H9 (cell line): ENCODE results near the gene LMTK3. TPM values are rescaled to one million over a fixed set of nuclear protein-coding genes. Genes with fewer than 3 reads are reported as not detected.

Experiments
- DNase-seq: peaks from one replicate; pipeline ENCODE4 v3.0.0-alpha.2; 2017
- H2AFZ ChIP-seq: one replicate; pipeline ENCODE4 v1.6.1; 2013; ENCODE audit warnings: mild to moderate bottlenecking, low read length, control low read depth, moderate library complexity
- H2AK5ac ChIP-seq: 2 replicates; pipeline ENCODE4 v1.6.1; 2013; ENCODE audit warnings: low read length, control low read depth, mixed read lengths; ENCODE audit not compliant: insufficient read length
- H2BK120ac ChIP-seq: one replicate; pipeline ENCODE4 v1.6.1; 2013; ENCODE audit warnings: low read depth, mild to moderate bottlenecking, low read length, control low read depth, inconsistent platforms; ENCODE audit not compliant: poor library complexity, severe bottlenecking
- H2BK12ac ChIP-seq: 2 replicates; pipeline ENCODE4 v1.6.1; 2013; ENCODE audit warnings: low read length, control low read depth, mixed read lengths, low read depth; ENCODE audit not compliant: insufficient read length
- H2BK15ac ChIP-seq: 2 replicates; pipeline ENCODE4 v1.6.1; 2013; ENCODE audit warnings: low read depth, low read length, control low read depth
- H2BK20ac ChIP-seq: one replicate; pipeline ENCODE4 v1.6.1; 2013; ENCODE audit warnings: low read depth, mild to moderate bottlenecking, low read length, control low read depth, inconsistent platforms; ENCODE audit not compliant: poor library complexity, severe bottlenecking
- H2BK5ac ChIP-seq: 2 replicates; pipeline ENCODE4 v1.6.1; 2013; ENCODE audit warnings: low read length, control low read depth, mixed read lengths; ENCODE audit not compliant: insufficient read length
- H3K14ac ChIP-seq: 2 replicates; pipeline ENCODE4 v1.6.1; 2013; ENCODE audit warnings: low read length, control low read depth; ENCODE audit not compliant: insufficient read depth
- H3K18ac ChIP-seq: 2 replicates; pipeline ENCODE4 v1.6.1; 2013; ENCODE audit warnings: low read depth, mild to moderate bottlenecking, mixed read lengths, low read length, control low read depth; ENCODE audit not compliant: insufficient read length
- H3K23ac ChIP-seq: 2 replicates; pipeline ENCODE4 v1.6.1; 2013; ENCODE audit warnings: low read length, control low read depth, mixed read lengths, low read depth; ENCODE audit not compliant: insufficient read length
- H3K23me2 ChIP-seq: 2 replicates; pipeline ENCODE4 v1.6.1; 2013; ENCODE audit warnings: low read depth, mild to moderate bottlenecking, mixed read lengths, low read length, control low read depth; ENCODE audit not compliant: insufficient read length, poor library complexity, severe bottlenecking
- H3K27ac ChIP-seq: 2 replicates; pipeline ENCODE4 v1.5.1; 2013; ENCODE audit warnings: low read length, control low read depth, mixed read lengths, low read depth; ENCODE audit not compliant: insufficient read length
- H3K27me3 ChIP-seq: 2 replicates; pipeline ENCODE4 v1.6.1; 2013; ENCODE audit warnings: low read length, control low read depth, inconsistent platforms; ENCODE audit not compliant: insufficient read depth
- H3K4ac ChIP-seq: 2 replicates; pipeline ENCODE4 v1.6.1; 2013; ENCODE audit warnings: low read depth, mild to moderate bottlenecking, control low read depth, inconsistent platforms, low read length, moderate library complexity
- H3K4me1 ChIP-seq: 2 replicates; pipeline ENCODE4 v1.6.1; 2013; ENCODE audit warnings: low read length, control low read depth, inconsistent platforms; ENCODE audit not compliant: insufficient read depth
- H3K4me2 ChIP-seq: 2 replicates; pipeline ENCODE4 v1.6.1; 2013; ENCODE audit warnings: low read length, control low read depth, mixed read lengths; ENCODE audit not compliant: insufficient read length, insufficient read depth
- H3K56ac ChIP-seq: 2 replicates; pipeline ENCODE4 v1.6.1; 2013; ENCODE audit warnings: low read depth, mild to moderate bottlenecking, mixed read lengths, low read length, control low read depth; ENCODE audit not compliant: insufficient read length
- H3K79me1 ChIP-seq: 2 replicates; pipeline ENCODE4 v1.6.1; 2013; ENCODE audit warnings: low read depth, mild to moderate bottlenecking, moderate library complexity, low read length, control low read depth, inconsistent platforms; ENCODE audit not compliant: insufficient read depth, poor library complexity, severe bottlenecking
- H3K79me2 ChIP-seq: 2 replicates; pipeline ENCODE4 v1.6.1; 2013; ENCODE audit warnings: low read length, control low read depth, inconsistent platforms; ENCODE audit not compliant: insufficient read depth
- H3K9ac ChIP-seq: 2 replicates; pipeline ENCODE4 v1.6.1; 2013; ENCODE audit warnings: low read length, control low read depth, mixed read lengths; ENCODE audit not compliant: insufficient read length; ENCODE audit errors: extremely low read depth
- H3K9me3 ChIP-seq: one replicate; pipeline ENCODE4 v1.6.1; 2013; ENCODE audit warnings: low read depth, low read length, inconsistent platforms; ENCODE audit not compliant: control insufficient read depth
- H3T11ph ChIP-seq: one replicate; pipeline ENCODE4 v1.6.1; 2013; ENCODE audit warnings: mild to moderate bottlenecking, low read length, control low read depth, inconsistent platforms
- H4K20me1 ChIP-seq: one replicate; pipeline ENCODE4 v1.6.1; 2013; ENCODE audit not compliant: control insufficient read depth, insufficient read length, insufficient read depth
- H4K5ac ChIP-seq: 2 replicates; pipeline ENCODE4 v1.6.1; 2013; ENCODE audit warnings: low read depth, mild to moderate bottlenecking, mixed read lengths, low read length, control low read depth; ENCODE audit not compliant: insufficient read length
- H4K8ac ChIP-seq: replicated peaks from 2 replicates; pipeline ENCODE4 v1.6.1; 2013; ENCODE audit warnings: low read length, control low read depth, mixed read lengths, low read depth; ENCODE audit not compliant: insufficient read length
- H4K91ac ChIP-seq: 2 replicates; pipeline ENCODE4 v1.6.1; 2013; ENCODE audit warnings: low read depth, mild to moderate bottlenecking, moderate library complexity, mixed read lengths, low read length, control low read depth; ENCODE audit not compliant: insufficient read length
- H3K27ac Mint-ChIP-seq, 3 experiments: 2 replicates in 2 of 3; 3 replicates in 1 of 3; pipeline ENCODE4 v1.8.0; 2020 to 2021; ENCODE audit warnings: mixed read lengths in 3 of 3, mild to moderate bottlenecking in 1 of 3, moderate library complexity in 1 of 3
- H3K27me3 Mint-ChIP-seq: 2 replicates; pipeline ENCODE4 v1.8.0; 2021; ENCODE audit warnings: low read depth, mild to moderate bottlenecking, moderate library complexity, mixed read lengths
- H3K36me3 Mint-ChIP-seq, 3 experiments: 2 replicates in 2 of 3; 3 replicates in 1 of 3; pipeline ENCODE4 v1.8.0; 2020 to 2021; ENCODE audit warnings: low read depth in 3 of 3, mixed read lengths in 3 of 3; ENCODE audit not compliant: insufficient read depth in 1 of 3
- H3K4me1 Mint-ChIP-seq, 2 experiments: 2 replicates each; pipeline ENCODE4 v1.8.0; 2020; ENCODE audit warnings: mixed read lengths in 2 of 2
- H3K4me3 Mint-ChIP-seq, 2 experiments: 2 replicates in 1 of 2; 3 replicates in 1 of 2; pipeline ENCODE4 v1.8.0; 2020 to 2021; ENCODE audit warnings: mild to moderate bottlenecking in 2 of 2, mixed read lengths in 2 of 2, moderate library complexity in 1 of 2
- H3K9me3 Mint-ChIP-seq, 2 experiments: 2 replicates in 1 of 2; 3 replicates in 1 of 2; pipeline ENCODE4 v1.8.0; 2020; ENCODE audit warnings: mild to moderate bottlenecking in 2 of 2, mixed read lengths in 2 of 2, moderate library complexity in 1 of 2
- CTCF ChIP-seq: fragments of 200-600 bp; sonication (generic); conservative IDR thresholded peaks from 3 replicates; pipeline ENCODE4 v1.8.0; 2021; ENCODE audit warnings: antibody characterized with exemption, mild to moderate bottlenecking
- WGBS: extraction: QIAGEN DNeasy Blood & Tissue Kit; methylation state at CpG from one replicate; pipeline ENCODE4 v1.1.7; 2013; ENCODE audit warnings: missing lambda C conversion rate, low lambda C conversion rate, mixed read lengths; ENCODE audit not compliant: insufficient read length; ENCODE audit errors: extremely low coverage; 5-methylcytosine and 5-hydroxymethylcytosine counted together
- total RNA-seq: library from RNA; stranded (reverse); gene quantifications from 2 replicates; pipeline ENCODE4 v1.2.1, GENCODE V29; 2021

The LMTK3 gene
- total RNA-seq, 1 experiment from 2014 or later, result 14.4 TPM

DNA sequence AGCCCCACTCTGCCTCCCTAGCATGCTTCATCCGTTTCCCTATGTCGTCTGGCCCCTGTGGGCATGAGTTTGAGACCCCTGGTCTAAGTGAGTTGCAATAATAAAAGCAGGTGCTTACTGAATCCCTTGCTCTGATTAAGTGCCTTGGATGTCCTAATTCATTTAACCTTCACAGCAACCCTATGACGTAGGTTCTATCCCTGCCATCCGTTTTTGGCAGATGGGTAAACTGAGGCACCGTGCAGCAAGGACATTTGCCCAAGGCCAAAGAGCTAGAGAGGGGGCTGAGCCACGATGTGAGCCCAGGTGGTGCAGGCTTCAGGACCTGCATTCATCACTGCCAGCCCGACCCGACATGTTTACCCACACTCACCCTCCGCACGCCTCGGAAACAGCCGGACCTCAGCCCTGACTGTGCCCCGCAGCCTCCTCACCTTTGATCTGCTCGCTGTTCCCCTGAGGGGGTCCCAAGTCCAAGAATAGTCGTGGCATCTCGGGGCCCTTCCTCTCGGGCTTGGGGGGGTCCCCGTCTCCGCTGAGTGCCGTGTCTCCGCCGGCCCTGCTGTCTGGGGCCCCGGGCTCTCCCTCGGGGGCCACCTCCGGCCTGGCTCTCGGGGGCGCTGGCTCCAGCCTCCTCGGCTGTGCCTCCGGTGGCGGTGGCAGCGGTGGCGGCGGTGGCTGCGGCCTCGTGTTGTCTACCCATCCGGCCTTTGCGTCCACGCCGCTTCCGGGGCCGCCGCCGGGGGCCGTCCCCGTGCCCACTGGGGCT is 14.5 kb downstream of the LMTK3 start:
- H2BK15ac ChIP-seq, result no peak overlapping the region
- H3K4ac ChIP-seq, result no peak overlapping the region
- peak overlapping the region in 1 of 3 experiments; percentile 22; a peak in 2 of 7 replicates for H3K27ac Mint-ChIP-seq
- H3K23me2 ChIP-seq, result peaks cover 10% of the 10 kb centered on the region
- H3K27ac ChIP-seq, result no peak overlapping the region
- no peak overlapping the region for H3K9ac ChIP-seq
- H2AK5ac ChIP-seq, result no peak overlapping the region
- no peak overlapping the region for H2BK12ac ChIP-seq
- H3K4me1 Mint-ChIP-seq, result peaks cover 12 to 30% of the 10 kb centered on the region in 2 experiments
- no peak overlapping the region for H3K14ac ChIP-seq
- no peak overlapping the region for H4K5ac ChIP-seq
- no peak overlapping the region for H2BK20ac ChIP-seq
- H4K91ac ChIP-seq, result no peak overlapping the region
- DNase-seq, result no peak
- H3K9me3 ChIP-seq, result no peaks in the 10 kb centered on the region
- no peaks in the 10 kb centered on the region for H3K4me1 ChIP-seq
- no peak overlapping the region for H2BK120ac ChIP-seq
- no peaks in the 10 kb centered on the region; a peak in 2 of 5 replicates for H3K9me3 Mint-ChIP-seq
- no peak overlapping the region for H3K56ac ChIP-seq
- no peak overlapping the region for H3K4me2 ChIP-seq
- no peak overlapping the region for H3K4me3 Mint-ChIP-seq
- no peak overlapping the region for H3K23ac ChIP-seq
- H2AFZ ChIP-seq, result no peak overlapping the region
- H3K79me2 ChIP-seq, result no peaks in the 10 kb centered on the region
- no peak overlapping the region for H3K18ac ChIP-seq
- no peak for TF ChIP-seq CTCF
- WGBS, result no CpG with 5 or more reads among the region's 45 CpGs
- H3T11ph ChIP-seq, result no peak overlapping the region
- H3K79me1 ChIP-seq, result no peaks in the 10 kb centered on the region
- H3K27me3 ChIP-seq, result no peaks in the 10 kb centered on the region
- no peak overlapping the region for H2BK5ac ChIP-seq
- peaks cover 14% of the 10 kb centered on the region for H3K27me3 Mint-ChIP-seq
- no peaks in the 10 kb centered on the region for H4K20me1 ChIP-seq
- H4K8ac ChIP-seq, result no peak overlapping the region
- peaks cover 0 to 6% (median 5%) of the 10 kb centered on the region in 3 experiments; a peak in 5 of 7 replicates for H3K36me3 Mint-ChIP-seq
